K562 (cell line): ENCODE measurements around the gene POR. TPM values are rescaled to one million over a fixed set of nuclear protein-coding genes. Genes with fewer than 3 reads are reported as not detected.

ENCODE experiments used
- ATAC-seq: fragments of 200-7000 bp; cut with Tn5 transposase; 3 replicates; pipeline ENCODE4 v1.9.1; 2020; ENCODE audit warnings: moderate library complexity
- BruUV-seq: library from RNA; stranded (reverse); fragments of 400-500 nt; replicated peaks from 2 replicates; lab custom pipeline; 2021; lab: Mats Ljungman, UMichigan
- CTCF ChIA-PET: fragments of 300-600 bp; formaldehyde crosslinking; extraction: SDS; loops from one replicate; lab custom pipeline; 2021; ENCODE audit warnings: low intra/inter-chr PET ratio; lab: Yijun Ruan, JAX
- POLR2A ChIA-PET: fragments of 300-600, 350-650 bp; sonication (Branson Sonifier 250); formaldehyde crosslinking; extraction: SDS; loops from one replicate; lab custom pipeline; 2021; ENCODE audit warnings: antibody characterized with exemption, inconsistent platforms; lab: Yijun Ruan, JAX
- DNase-seq, 4 experiments: peaks; one replicate each; pipeline versions ENCODE4 v3.0.0 to v3.0.0-alpha.2; 2011 to 2018; ENCODE audit warnings: low spot score in 3 of 4, mixed read lengths in 3 of 4; ENCODE audit errors: extremely low read depth in 1 of 4
- FAIRE-seq: peaks from 2 replicates; lab custom pipeline; 2011; peaks lifted over from hg19 to GRCh38; lab: Jason Lieb, UNC
- H2AFZ ChIP-seq: 2 replicates; pipeline ENCODE4 v1.6.0; 2011; ENCODE audit warnings: low read depth, low read length, control low read depth, inconsistent platforms
- H3K27ac ChIP-seq: fragments of 200-600 bp; 3 replicates; pipeline ENCODE4 v1.8.0; 2011; ENCODE audit warnings: low read depth, mild to moderate bottlenecking, control low read depth, inconsistent platforms, low read length, moderate library complexity, mixed read lengths; ENCODE audit errors: extremely low read depth
- H3K27me3 ChIP-seq, 2 experiments: fragments of 300-600 bp in 1 of 2; 2 replicates in 1 of 2; 3 replicates in 1 of 2; pipeline versions ENCODE4 v1.6.0 to v1.8.0; 2011; ENCODE audit warnings: inconsistent platforms in 2 of 2, low read length in 2 of 2, mild to moderate bottlenecking in 1 of 2, mixed read lengths in 1 of 2, moderate library complexity in 1 of 2; ENCODE audit not compliant: control insufficient read depth in 2 of 2, insufficient read depth in 2 of 2
- H3K36me3 ChIP-seq: fragments of 300-600 bp; 3 replicates; pipeline ENCODE4 v1.8.0; 2011; ENCODE audit warnings: mild to moderate bottlenecking, low read length, inconsistent platforms; ENCODE audit not compliant: control insufficient read depth, insufficient read depth
- H3K4me1 ChIP-seq, 2 experiments: fragments of 200-600 bp in 1 of 2; replicated peaks in 1 of 2; 2 replicates in 1 of 2; 3 replicates in 1 of 2; pipeline versions ENCODE4 v1.5.1 to v1.8.0; 2011; ENCODE audit warnings: inconsistent platforms in 2 of 2, low read length in 2 of 2, mild to moderate bottlenecking in 1 of 2, mixed read lengths in 1 of 2, moderate library complexity in 1 of 2; ENCODE audit not compliant: control insufficient read depth in 2 of 2, insufficient read depth in 2 of 2
- H3K4me2 ChIP-seq: 2 replicates; pipeline ENCODE4 v1.6.1; 2011; ENCODE audit warnings: low read length, control low read depth, inconsistent platforms, mixed read lengths; ENCODE audit not compliant: insufficient read depth
- H3K4me3 ChIP-seq: fragments of 200-600 bp; sonication (generic), shearing (Covaris generic); 2 replicates; pipeline ENCODE4 v1.5.1; 2016; ENCODE audit warnings: control low read depth, inconsistent platforms
- H3K79me2 ChIP-seq: fragments of 200-600 bp; 3 replicates; pipeline ENCODE4 v1.8.0; 2011; ENCODE audit warnings: low read length, inconsistent platforms; ENCODE audit not compliant: control insufficient read depth, insufficient read depth
- H3K9ac ChIP-seq, 2 experiments: 2 replicates each; pipeline versions ENCODE4 v1.6.0 to v1.6.1; 2011; ENCODE audit warnings: low read depth in 2 of 2, low read length in 2 of 2, control low read depth in 1 of 2, inconsistent platforms in 1 of 2, mild to moderate bottlenecking in 1 of 2, mixed read lengths in 1 of 2; ENCODE audit not compliant: insufficient read depth in 1 of 2
- H3K9me1 ChIP-seq: one replicate; pipeline ENCODE4 v1.6.0; 2011; ENCODE audit warnings: inconsistent platforms, mild to moderate bottlenecking, low read length, moderate library complexity; ENCODE audit not compliant: control insufficient read depth, insufficient read depth
- H3K9me3 ChIP-seq: replicated peaks from 2 replicates; pipeline ENCODE4 v1.5.1; 2011; ENCODE audit warnings: low read depth, low read length, inconsistent platforms; ENCODE audit not compliant: control insufficient read depth, insufficient read depth
- H4K20me1 ChIP-seq: replicated peaks from 2 replicates; pipeline ENCODE4 v1.6.1; 2011; ENCODE audit warnings: low read length, inconsistent platforms, mixed read lengths; ENCODE audit not compliant: control insufficient read depth, insufficient read depth
- BCOR ChIP-seq: fragments of 450-650 bp; IDR thresholded peaks from 2 replicates; pipeline ENCODE4 v1.6.1; 2016
- CBFA2T3 ChIP-seq: fragments of 450-650 bp; IDR thresholded peaks from 2 replicates; pipeline ENCODE4 v1.6.1; 2017
- CREB5 ChIP-seq: fragments of 250-450 bp; sonication (Bioruptor Pico); IDR thresholded peaks from 2 replicates; pipeline ENCODE4 v1.5.0; 2020; ENCODE audit warnings: mild to moderate bottlenecking
- CTCFL ChIP-seq: IDR thresholded peaks from 2 replicates; pipeline ENCODE4 v1.6.1; 2011; ENCODE audit warnings: borderline replicate concordance, low read depth, mild to moderate bottlenecking, moderate library complexity, low read length; ENCODE audit not compliant: insufficient read depth, poor library complexity, severe bottlenecking
- FOXJ3 ChIP-seq: sonication (generic); formaldehyde crosslinking; IDR thresholded peaks from 2 replicates; pipeline ENCODE4 v1.4.0; 2020; ENCODE audit warnings: mild to moderate bottlenecking, missing genetic modification reagents
- KDM1A ChIP-seq, 2 experiments: fragments of 450-650 bp; IDR thresholded peaks; 2 replicates each; pipeline ENCODE4 v1.6.1; 2016; ENCODE audit warnings: mild to moderate bottlenecking in 2 of 2
- NCOR1 ChIP-seq: fragments of 450-650 bp; IDR thresholded peaks from 2 replicates; pipeline ENCODE4 v1.6.1; 2016; ENCODE audit warnings: mild to moderate bottlenecking, moderate library complexity
- POLR2A ChIP-seq: fragments of 450-650 bp; conservative IDR thresholded peaks from 2 replicates; pipeline ENCODE4 v1.6.1; 2016
- RBM25 ChIP-seq: fragments of 200-400 bp; formaldehyde crosslinking; IDR thresholded peaks from 2 replicates; pipeline ENCODE4 v1.6.1; 2018; ENCODE audit warnings: low read length, low read depth, moderate library complexity; ENCODE audit not compliant: severe bottlenecking
- SPI1 ChIP-seq: IDR thresholded peaks from 2 replicates; pipeline ENCODE4 v1.6.1; 2011; ENCODE audit warnings: low read depth, low read length, control low read depth, borderline replicate concordance
- SRF ChIP-seq, 2 experiments: fragments of 250-450, 450-650 bp in 1 of 2; sonication (Bioruptor Pico) in 1 of 2; sonication (generic) in 1 of 2; formaldehyde crosslinking; IDR thresholded peaks; 2 replicates each; pipeline versions ENCODE4 v1.5.0 to v1.5.1; 2020 to 2022; ENCODE audit warnings: mild to moderate bottlenecking in 1 of 2, missing genetic modification reagents in 1 of 2
- SRSF3 ChIP-seq: fragments of 200-400 bp; formaldehyde crosslinking; IDR thresholded peaks from 2 replicates; pipeline ENCODE4 v1.6.1; 2016; ENCODE audit warnings: mild to moderate bottlenecking, low read length, moderate library complexity; ENCODE audit not compliant: insufficient read depth
- TAL1 ChIP-seq: fragments of 450-650 bp; IDR thresholded peaks from 2 replicates; pipeline ENCODE4 v1.6.1; 2016; ENCODE audit warnings: mild to moderate bottlenecking
- TCF7 ChIP-seq: sonication (generic); IDR thresholded peaks from 2 replicates; pipeline ENCODE4 v1.6.1; 2016; ENCODE audit warnings: antibody characterized with exemption, borderline replicate concordance
- TCFL5 ChIP-seq: fragments of 250-450 bp; sonication (Bioruptor Pico); conservative IDR thresholded peaks from 2 replicates; pipeline ENCODE4 v1.6.1; 2021; ENCODE audit warnings: mild to moderate bottlenecking, moderate library complexity, matching md5 sums
- ZFP36 ChIP-seq: fragments of 150-350 bp; IDR thresholded peaks from 2 replicates; pipeline ENCODE4 v1.6.1; 2018; ENCODE audit warnings: low read length, low read depth; ENCODE audit not compliant: partially characterized antibody
- WGBS: fragments of 100-300 bp; shearing (Covaris generic); methylation state at CpG from one replicate; pipeline ENCODE4 v1.1.6; 2016; ENCODE audit warnings: low coverage, mixed read lengths; ENCODE audit not compliant: insufficient coverage; ENCODE audit errors: missing lambda C conversion rate; 5-methylcytosine and 5-hydroxymethylcytosine counted together
- in situ Hi-C: fragments of 300-500 bp; cut with MboI; formaldehyde crosslinking; loops from 4 replicates; pipeline ENCODE4 v1.15.0; 2018; ENCODE audit warnings: inconsistent platforms, mixed read lengths
- intact Hi-C: fragments of 100-400 bp; cut with micrococcal nuclease; formaldehyde crosslinking; loops from 2 replicates; pipeline ENCODE4 v1.14.2; 2022
- polyA plus RNA-seq, 8 experiments: library from polyadenylated mRNA; depleted of rRNA in 4 of 8; stranded (reverse) in 5 of 8; unstranded in 3 of 8; fragments of >200 nt; fragmentation: Nextera tagmentation in 2 of 8; fragmentation: Illumina TruSeq in 1 of 8; extraction: Ambion mirVana in 2 of 8; extraction: Trizol in 1 of 8; gene quantifications; 2 replicates each; pipeline versions ENCODE4 v1.2.1 to v1.2.3, GENCODE V29; 2011 to 2014; ENCODE audit warnings: inconsistent platforms in 1 of 8, missing spikeins in 1 of 8
- total RNA-seq, 7 experiments: library from RNA; depleted of rRNA in 6 of 7; stranded (reverse); fragments of >200 nt in 6 of 7; fragmentation: Illumina TruSeq in 2 of 7; extraction: Trizol in 2 of 7; gene quantifications; 2 replicates each; pipeline versions ENCODE4 v1.2.1 to v1.2.3, GENCODE V29; 2011 to 2021; ENCODE audit warnings: low replicate concordance in 1 of 7

POR gene
- total and polyA plus RNA-seq, 9 of the 15 experiments (the other 6 are each of a cell fraction or from before 2014, with no cell fraction given), result 4.7 to 142 (median 40.8) TPM

GRCh38 chr7:75870557-75871161 lies 44.3 kb upstream of the POR start:
- Histone ChIP-seq H2AFZ (no peak overlapping the region), H3K27ac (no peak overlapping the region), H3K4me2 (no peak overlapping the region), H3K27me3 (no peaks in the 10 kb centered on the region), H3K36me3 (no peaks in the 10 kb centered on the region), H3K9me3 (no peaks in the 10 kb centered on the region), H3K79me2 (no peaks in the 10 kb centered on the region), H4K20me1 (no peaks in the 10 kb centered on the region), H3K4me3 (no peak overlapping the region), H3K9me1 (no peaks in the 10 kb centered on the region), H3K4me1 (peaks cover 15 to 21% of the 10 kb centered on the region in 2 experiments; a peak in 4 of 5 replicates), H3K9ac (no peak overlapping the region)
- ChIA-PET CTCF (interaction anchor here (0.7 kb wide), 1 partner anchor 228 kb away, joined by 3 read pairs; no protein-coding TSS in a partner anchor), POLR2A (interaction anchor here (0.6 kb wide), 1 partner anchor 8 kb away, joined by 3 read pairs; no protein-coding TSS in a partner anchor)
- in situ Hi-C loops, result no loop called here
- no peak for FAIRE-seq
- TF ChIP-seq KDM1A (IDR thresholded peaks at IDR 0.05), result peak; percentile 15 to 20; a peak in 1 of 4 replicates
- TF ChIP-seq SRSF3, result no peak
- TF ChIP-seq CBFA2T3, result no peak
- TF ChIP-seq CTCFL, result no peak
- no peak for TF ChIP-seq TCF7
- peak; percentile 44 for TF ChIP-seq ZFP36
- no peak for TF ChIP-seq CREB5 (CRISPR knock-in tag)
- peak; percentile 18; the same call in 1 of the 2 replicates for TF ChIP-seq BCOR
- TF ChIP-seq TCFL5 (CRISPR knock-in tag), result no peak
- no peak for TF ChIP-seq SPI1
- TF ChIP-seq SRF (CRISPR knock-in tag; IDR thresholded peaks at IDR 0.05), result no peak
- TF ChIP-seq TAL1, result no peak
- TF ChIP-seq NCOR1, result no peak
- no peak for TF ChIP-seq FOXJ3 (CRISPR knock-in tag)
- peak; percentile 57 for TF ChIP-seq RBM25
- TF ChIP-seq POLR2A, result no peak
- no TSS peak for BruUV-seq
- DNase-seq, result no peak
- WGBS, result 79% methylated on average over 9 of the region's 9 CpGs
- ATAC-seq, result no peak
- intact Hi-C loops, result no loop called here
